ENCODE results near the gene ATF6. TPM values are rescaled to one million over a fixed set of nuclear protein-coding genes. Genes with fewer than 3 reads are reported as not detected.

The ATF6 gene
- total RNA-seq, 1 donor from 2014 or later = 25.3 TPM

- TF ChIP-seq, protein P1, sequence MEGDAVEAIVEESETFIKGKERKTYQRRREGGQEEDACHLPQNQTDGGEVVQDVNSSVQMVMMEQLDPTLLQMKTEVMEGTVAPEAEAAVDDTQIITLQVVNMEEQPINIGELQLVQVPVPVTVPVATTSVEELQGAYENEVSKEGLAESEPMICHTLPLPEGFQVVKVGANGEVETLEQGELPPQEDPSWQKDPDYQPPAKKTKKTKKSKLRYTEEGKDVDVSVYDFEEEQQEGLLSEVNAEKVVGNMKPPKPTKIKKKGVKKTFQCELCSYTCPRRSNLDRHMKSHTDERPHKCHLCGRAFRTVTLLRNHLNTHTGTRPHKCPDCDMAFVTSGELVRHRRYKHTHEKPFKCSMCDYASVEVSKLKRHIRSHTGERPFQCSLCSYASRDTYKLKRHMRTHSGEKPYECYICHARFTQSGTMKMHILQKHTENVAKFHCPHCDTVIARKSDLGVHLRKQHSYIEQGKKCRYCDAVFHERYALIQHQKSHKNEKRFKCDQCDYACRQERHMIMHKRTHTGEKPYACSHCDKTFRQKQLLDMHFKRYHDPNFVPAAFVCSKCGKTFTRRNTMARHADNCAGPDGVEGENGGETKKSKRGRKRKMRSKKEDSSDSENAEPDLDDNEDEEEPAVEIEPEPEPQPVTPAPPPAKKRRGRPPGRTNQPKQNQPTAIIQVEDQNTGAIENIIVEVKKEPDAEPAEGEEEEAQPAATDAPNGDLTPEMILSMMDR (IDR thresholded peaks at IDR 0.05; ENCODE audit: insufficient read depth, low read length, severe bottlenecking) = no peak
- DNase-seq (ENCODE audit: low read depth) = no peak
- FAIRE-seq = no peak
- H3K36me3 ChIP-seq (ENCODE audit: control insufficient read depth, insufficient read depth, low read length) = no peaks in the 10 kb centered on the region
- H3K4me3 ChIP-seq (ENCODE audit: low read depth, low read length) = no peak overlapping the region
- H3K27me3 ChIP-seq (ENCODE audit: control insufficient read depth, insufficient read depth, low read length) = no peaks in the 10 kb centered on the region
Observed at GRCh38 chr1:161779393-161779792, 13.3 kb downstream of the ATF6 start.

- TF ChIP-seq, protein P1 (IDR thresholded peaks at IDR 0.05; ENCODE audit: insufficient read depth, low read length, severe bottlenecking) = no peak
- H3K27me3 ChIP-seq (ENCODE audit: control insufficient read depth, insufficient read depth, low read length) = no peaks in the 10 kb centered on the region
- FAIRE-seq (no peak), DNase-seq (ENCODE audit: low read depth) (peak; percentile 11)
- peaks cover 2% of the 10 kb centered on the region for H3K36me3 ChIP-seq (ENCODE audit: control insufficient read depth, insufficient read depth, low read length)
- H3K4me3 ChIP-seq (ENCODE audit: low read depth, low read length) = no peak overlapping the region
Observed at GRCh38 chr1:161781995-161782394, 15.9 kb downstream of the ATF6 start.

- TF ChIP-seq, protein P1 (IDR thresholded peaks at IDR 0.05; ENCODE audit: insufficient read depth, low read length, severe bottlenecking) = no peak
- Histone ChIP-seq H3K4me3 (ENCODE audit: low read depth, low read length) (no peak overlapping the region), H3K36me3 (ENCODE audit: control insufficient read depth, insufficient read depth, low read length) (peaks cover 2% of the 10 kb centered on the region), H3K27me3 (ENCODE audit: control insufficient read depth, insufficient read depth, low read length) (no peaks in the 10 kb centered on the region)
- DNase-seq (ENCODE audit: low read depth) (no peak), FAIRE-seq (no peak)
Observed at GRCh38 chr1:161782886-161783285, 16.8 kb downstream of the ATF6 start.

GRCh38 chr1:161784968-161785367, 18.8 kb downstream of the ATF6 start:
- no peak overlapping the region for H3K4me3 ChIP-seq (ENCODE audit: low read depth, low read length)
- TF ChIP-seq, protein P1 (IDR thresholded peaks at IDR 0.05; ENCODE audit: insufficient read depth, low read length, severe bottlenecking) = no peak
- FAIRE-seq (no peak), DNase-seq (ENCODE audit: low read depth) (no peak)
- H3K36me3 ChIP-seq (ENCODE audit: control insufficient read depth, insufficient read depth, low read length) = peaks cover 2% of the 10 kb centered on the region
- H3K27me3 ChIP-seq (ENCODE audit: control insufficient read depth, insufficient read depth, low read length) = no peaks in the 10 kb centered on the region

GRCh38 chr1:161787355-161787754, 21.2 kb downstream of the ATF6 start:
- no peak for DNase-seq (ENCODE audit: low read depth)
- Histone ChIP-seq H3K27me3 (ENCODE audit: control insufficient read depth, insufficient read depth, low read length) (no peaks in the 10 kb centered on the region), H3K4me3 (ENCODE audit: low read depth, low read length) (no peak overlapping the region), H3K36me3 (ENCODE audit: control insufficient read depth, insufficient read depth, low read length) (peaks cover 3% of the 10 kb centered on the region)
- TF ChIP-seq, protein P1 (IDR thresholded peaks at IDR 0.05; ENCODE audit: insufficient read depth, low read length, severe bottlenecking) = no peak
- FAIRE-seq = no peak

- TF ChIP-seq, protein P1 (IDR thresholded peaks at IDR 0.05; ENCODE audit: insufficient read depth, low read length, severe bottlenecking) = no peak
- FAIRE-seq (no peak), DNase-seq (ENCODE audit: low read depth) (peak; percentile 12)
- Histone ChIP-seq H3K36me3 (ENCODE audit: control insufficient read depth, insufficient read depth, low read length) (peaks cover 5% of the 10 kb centered on the region), H3K27me3 (ENCODE audit: control insufficient read depth, insufficient read depth, low read length) (no peaks in the 10 kb centered on the region), H3K4me3 (ENCODE audit: low read depth, low read length) (no peak overlapping the region)
Observed at GRCh38 chr1:161790587-161791317, 24.6 kb downstream of the ATF6 start.
